ENCODE data around the gene MAPK6.

MAPK6 gene

DNA sequence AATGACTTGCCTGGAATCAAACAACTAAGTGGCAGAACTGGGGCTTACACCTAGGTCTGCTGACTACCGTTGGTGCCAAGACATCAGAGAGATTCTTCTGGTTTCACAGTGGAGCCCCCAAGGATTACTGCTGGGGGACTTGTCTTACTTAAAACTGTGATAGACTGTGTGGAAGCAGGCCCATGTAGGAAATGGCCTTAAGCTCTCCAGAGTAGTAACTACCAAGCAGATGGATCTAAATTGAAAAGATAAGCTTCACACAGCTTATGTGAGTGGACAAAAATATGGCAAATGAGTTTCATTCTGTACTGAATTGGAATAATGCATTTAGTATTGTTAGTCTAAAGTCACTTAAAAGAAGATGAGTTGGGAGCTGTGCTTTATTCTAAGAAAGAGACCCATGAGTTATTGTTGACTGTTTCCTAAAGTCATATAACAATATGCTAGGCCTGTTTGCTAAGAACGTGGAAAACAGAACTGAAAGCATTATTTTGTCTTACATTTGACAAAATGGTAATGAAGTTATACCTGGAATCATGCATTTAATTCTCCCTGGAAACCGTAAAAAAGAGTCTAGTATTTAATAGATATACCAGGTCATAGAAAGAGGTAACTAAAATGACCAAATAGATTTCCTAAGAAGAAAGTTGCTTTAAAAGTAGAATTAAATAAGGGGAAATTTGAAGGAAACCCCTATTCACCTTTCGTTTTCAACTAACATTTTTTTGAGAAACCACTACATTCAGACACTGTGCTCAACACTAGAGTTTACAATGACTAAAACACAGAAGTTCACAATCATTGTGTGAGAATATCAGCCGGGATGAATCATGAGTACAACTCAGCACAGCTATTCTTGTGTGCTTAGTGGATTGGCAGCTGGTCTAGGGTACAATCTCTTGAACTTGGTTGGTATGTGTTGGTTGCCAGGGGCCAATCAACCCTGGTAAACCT, 13.0 kb upstream of the MAPK6 start:
- no peak overlapping the region for H3K27ac ChIP-seq

DNA sequence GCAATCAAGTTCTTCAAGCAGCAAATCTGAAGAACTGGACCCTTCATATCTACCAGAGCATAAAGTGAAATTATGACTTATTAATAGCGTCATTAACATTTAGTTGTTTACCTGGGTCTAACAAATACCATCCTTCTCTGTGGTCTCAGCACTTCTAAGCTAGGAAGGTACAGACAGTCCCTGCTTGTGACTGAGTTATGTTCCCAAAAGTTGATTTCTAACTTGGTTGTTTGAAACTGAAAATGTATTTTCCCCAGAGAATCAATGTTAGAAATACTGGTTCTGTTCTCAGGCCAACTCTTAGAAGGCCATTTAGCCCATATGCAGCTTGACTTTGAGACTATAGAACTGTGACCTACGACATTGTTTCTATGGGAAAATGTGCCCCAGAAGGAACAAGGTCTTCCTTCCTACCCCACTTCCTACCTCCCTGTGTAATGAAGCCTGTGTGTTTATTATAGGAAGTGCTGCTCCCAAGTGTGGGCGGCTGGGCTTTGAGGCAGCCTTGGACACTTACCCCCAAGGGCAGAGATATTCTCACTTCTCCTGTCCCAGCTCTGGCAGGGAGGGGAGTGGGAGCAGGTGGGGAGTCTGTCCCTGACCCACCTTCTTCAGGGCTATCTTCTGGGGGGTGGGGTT, 12.2 kb upstream of the MAPK6 start:
- H3K27ac ChIP-seq = no peak overlapping the region
- TF ChIP-seq ZFX (IDR thresholded peaks at IDR 0.05) = no peak
- TF ChIP-seq CTCF (conservative IDR thresholded peaks at IDR 0.05) = no peak

More for the DNA sequence above, 13.0 kb upstream of the MAPK6 start:
- TF ChIP-seq ZFX (IDR thresholded peaks at IDR 0.05) = no peak
- TF ChIP-seq CTCF (conservative IDR thresholded peaks at IDR 0.05) = no peak

DNA sequence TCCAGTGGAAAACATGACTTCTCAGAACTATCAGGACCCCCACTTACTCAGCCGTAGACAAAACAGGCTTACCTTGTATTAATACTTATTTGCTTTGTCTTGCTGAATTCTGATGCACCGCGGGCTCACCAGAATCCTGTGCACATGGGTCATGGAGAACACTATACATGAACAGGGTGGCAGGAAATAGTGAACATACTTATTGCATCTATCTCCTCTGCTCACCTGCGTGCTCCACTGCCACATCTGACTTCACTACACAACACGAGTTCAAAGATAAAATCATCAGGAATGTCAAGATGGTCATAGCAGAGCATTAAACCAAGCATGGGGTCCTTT, 10.7 kb upstream of the MAPK6 start:
- TF ChIP-seq CTCF (conservative IDR thresholded peaks at IDR 0.05) (no peak), ZFX (IDR thresholded peaks at IDR 0.05) (no peak)
- peak overlapping the region; percentile 62 for H3K27ac ChIP-seq

DNA sequence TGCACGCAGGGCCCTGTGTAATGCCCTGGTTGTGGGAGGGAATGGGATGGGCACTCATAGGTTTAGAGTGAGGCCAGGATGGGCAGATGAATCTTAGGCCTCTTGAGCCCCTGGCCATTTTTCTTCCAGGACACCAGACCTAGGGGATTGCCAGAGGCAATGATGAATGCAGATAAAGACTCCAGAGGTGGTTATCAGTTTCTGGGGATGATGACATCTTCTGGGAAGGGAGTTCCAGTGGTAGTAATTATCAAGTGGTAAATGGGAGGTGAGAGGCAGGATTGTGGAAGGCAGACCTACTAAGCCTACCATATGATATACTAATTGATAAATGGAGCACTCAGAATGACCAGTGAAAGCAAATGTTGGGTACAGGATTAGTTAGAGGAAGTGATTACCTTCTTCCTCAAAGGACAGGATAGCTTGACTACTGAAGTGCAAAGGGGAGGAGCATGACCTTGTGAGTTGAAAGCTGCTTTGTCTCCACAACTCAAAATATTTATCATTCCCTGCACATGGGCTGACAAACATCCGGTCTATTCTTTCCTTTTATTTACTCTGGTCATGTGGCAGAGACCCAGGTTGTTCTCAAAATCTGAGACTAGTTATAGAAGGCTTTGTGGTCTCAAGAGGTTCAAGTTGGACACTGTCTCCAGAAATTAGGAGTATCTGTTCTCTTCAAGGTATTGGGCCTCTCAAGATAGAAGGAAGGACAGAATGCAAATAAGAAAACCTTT, 10.2 kb upstream of the MAPK6 start:
- peak overlapping the region; percentile 62 for H3K27ac ChIP-seq
- TF ChIP-seq CTCF (conservative IDR thresholded peaks at IDR 0.05) (no peak), ZFX (IDR thresholded peaks at IDR 0.05) (no peak)

GRCh38 chr15:52010633-52011595, 8.1 kb upstream of the MAPK6 start:
- H3K27ac ChIP-seq = peak overlapping the region; percentile 76
- TF ChIP-seq CTCF (conservative IDR thresholded peaks at IDR 0.05) = no peak

GRCh38 chr15:52011711-52012144, 7.3 kb upstream of the MAPK6 start:
- TF ChIP-seq ZFX (IDR thresholded peaks at IDR 0.05) (no peak), CTCF (conservative IDR thresholded peaks at IDR 0.05) (no peak)
- peak overlapping the region; percentile 76; the same call in 1 of the 2 replicates for H3K27ac ChIP-seq
